Liver (tissue), 9 donors: ENCODE measurements around the gene LRRC8B. TPM values are rescaled to one million over a fixed set of nuclear protein-coding genes. Genes with fewer than 3 reads are reported as not detected.

Source experiments
- DNase-seq: peaks from one replicate; pipeline ENCODE4 v3.0.0-alpha.2; 2017; ENCODE audit warnings: low spot score
- H3K27ac ChIP-seq, 2 donors: one replicate each; pipeline ENCODE4 v1.7.0; 2013; ENCODE audit warnings: inconsistent platforms in 2 of 2, low read length in 2 of 2, control low read depth in 1 of 2, low read depth in 1 of 2, mild to moderate bottlenecking in 1 of 2
- H3K27me3 ChIP-seq, 4 donors: one replicate each; pipeline versions ENCODE4 v1.6.1 to v1.7.0; 2013; ENCODE audit warnings: low read length in 3 of 4, inconsistent platforms in 1 of 4, mild to moderate bottlenecking in 1 of 4, moderate library complexity in 1 of 4; ENCODE audit not compliant: control insufficient read depth in 4 of 4, insufficient read depth in 4 of 4
- H3K36me3 ChIP-seq, 4 donors: one replicate each; pipeline versions ENCODE4 v1.6.1 to v1.7.0; 2013; ENCODE audit warnings: low read length in 3 of 4, mild to moderate bottlenecking in 3 of 4, low read depth in 1 of 4, moderate library complexity in 1 of 4; ENCODE audit not compliant: control insufficient read depth in 4 of 4, insufficient read depth in 3 of 4
- H3K4me1 ChIP-seq, 4 donors: one replicate each; pipeline versions ENCODE4 v1.6.1 to v1.7.0; 2013; ENCODE audit warnings: low read length in 3 of 4, mild to moderate bottlenecking in 3 of 4, moderate library complexity in 1 of 4; ENCODE audit not compliant: control insufficient read depth in 4 of 4, insufficient read depth in 4 of 4
- H3K4me3 ChIP-seq, 3 donors: one replicate each; pipeline versions ENCODE4 v1.6.1 to v1.7.0; 2013; ENCODE audit warnings: low read length in 3 of 3, control low read depth in 1 of 3, low read depth in 1 of 3, mild to moderate bottlenecking in 1 of 3
- H3K9ac ChIP-seq, 2 donors: one replicate each; pipeline ENCODE4 v1.7.0; 2013; ENCODE audit warnings: low read length in 2 of 2, mild to moderate bottlenecking in 2 of 2, moderate library complexity in 2 of 2, control low read depth in 1 of 2, low read depth in 1 of 2
- H3K9me3 ChIP-seq, 4 donors: one replicate each; pipeline versions ENCODE4 v1.6.1 to v1.7.0; 2013; ENCODE audit warnings: low read length in 3 of 4; ENCODE audit not compliant: control insufficient read depth in 4 of 4
- CTCF ChIP-seq: fragments of 150-350 bp; IDR thresholded peaks from 2 replicates; pipeline ENCODE4 v1.5.1; 2017; ENCODE audit warnings: improper control_type of control experiment, low read depth, low read length; ENCODE audit not compliant: missing input control
- EGR1 ChIP-seq, 2 donors: IDR thresholded peaks; 2 replicates each; pipeline ENCODE4 v1.6.1; 2016 to 2018; ENCODE audit warnings: antibody characterized with exemption in 2 of 2, low read depth in 2 of 2
- FOXA1 ChIP-seq: IDR thresholded peaks from 2 replicates; pipeline ENCODE4 v1.6.1; 2016; ENCODE audit warnings: antibody characterized with exemption
- FOXA2 ChIP-seq: IDR thresholded peaks from 2 replicates; pipeline ENCODE4 v1.6.1; 2016; ENCODE audit warnings: antibody characterized with exemption
- GABPA ChIP-seq, 2 donors: IDR thresholded peaks in 1 of 2; conservative IDR thresholded peaks in 1 of 2; 2 replicates each; pipeline ENCODE4 v1.6.1; 2016; ENCODE audit warnings: antibody characterized with exemption in 2 of 2, mild to moderate bottlenecking in 1 of 2, moderate library complexity in 1 of 2
- HNF4A ChIP-seq, 2 donors: conservative IDR thresholded peaks; 2 replicates each; pipeline ENCODE4 v1.6.1; 2016; ENCODE audit warnings: antibody characterized with exemption in 2 of 2, mild to moderate bottlenecking in 2 of 2
- HNF4G ChIP-seq: IDR thresholded peaks from 2 replicates; pipeline ENCODE4 v1.6.1; 2016; ENCODE audit warnings: antibody characterized with exemption
- JUND ChIP-seq, 2 donors: IDR thresholded peaks; 2 replicates each; pipeline ENCODE4 v1.6.1; 2016; ENCODE audit warnings: antibody characterized with exemption in 2 of 2
- NR2F2 ChIP-seq: IDR thresholded peaks from 2 replicates; pipeline ENCODE4 v1.6.1; 2016; ENCODE audit warnings: antibody characterized with exemption
- RAD21 ChIP-seq, 2 donors: IDR thresholded peaks; 2 replicates each; pipeline ENCODE4 v1.6.1; 2016; ENCODE audit warnings: antibody characterized with exemption in 2 of 2, mild to moderate bottlenecking in 2 of 2
- RXRA ChIP-seq, 2 donors: IDR thresholded peaks; 2 replicates each; pipeline ENCODE4 v1.6.1; 2017 to 2018; ENCODE audit warnings: antibody characterized with exemption in 2 of 2, mild to moderate bottlenecking in 1 of 2
- SP1 ChIP-seq: IDR thresholded peaks from 2 replicates; pipeline ENCODE4 v1.6.1; 2018; ENCODE audit warnings: antibody characterized with exemption, mild to moderate bottlenecking
- TAF1 ChIP-seq: conservative IDR thresholded peaks from 2 replicates; pipeline ENCODE4 v1.6.1; 2016; ENCODE audit warnings: antibody characterized with exemption, mild to moderate bottlenecking
- YY1 ChIP-seq: IDR thresholded peaks from 2 replicates; pipeline ENCODE4 v1.6.1; 2016; ENCODE audit warnings: antibody characterized with exemption, mild to moderate bottlenecking
- ZBTB33 ChIP-seq: IDR thresholded peaks from 2 replicates; pipeline ENCODE4 v1.6.1; 2016; ENCODE audit warnings: antibody characterized with exemption
- WGBS: extraction: QIAGEN DNeasy Blood & Tissue Kit; methylation state at CpG from one replicate; pipeline ENCODE4 v1.1.7; 2013; 5-methylcytosine and 5-hydroxymethylcytosine counted together
- polyA plus RNA-seq, 2 donors: library from polyadenylated mRNA; stranded (reverse) in 1 of 2; unstranded in 1 of 2; fragments of 200-250 nt in 1 of 2; fragments of >200 nt in 1 of 2; fragmentation: Nextera tagmentation in 1 of 2; extraction: Ambion mirVana in 1 of 2; gene quantifications; one replicate each; pipeline versions ENCODE4 v1.2.1 to v1.2.3, GENCODE V29; 2013 to 2015
- total RNA-seq, 2 donors: library from RNA; depleted of rRNA; stranded (reverse); fragments of >200 nt; gene quantifications; one replicate each; pipeline ENCODE4 v1.2.3, GENCODE V29; 2014
- TF ChIP-seq, protein P1 (sequence below): IDR thresholded peaks from 2 replicates; pipeline ENCODE4 v1.6.1; 2016; ENCODE audit warnings: antibody characterized with exemption
- TF ChIP-seq, protein P2 (sequence below): IDR thresholded peaks from 2 replicates; pipeline ENCODE4 v1.6.1; 2016; ENCODE audit warnings: antibody characterized with exemption, mild to moderate bottlenecking
- TF ChIP-seq, protein P3 (sequence below): IDR thresholded peaks from 2 replicates; pipeline ENCODE4 v1.6.1; 2016; ENCODE audit warnings: antibody characterized with exemption
- donor health status: healthy.
- donor health status: healthy.
- donor health status: healthy.
- donor health status: healthy.
- donor health status: healthy.

The LRRC8B gene
- total and polyA plus RNA-seq, 4 donors, result 1.2 to 4.3 (median 2.5) TPM

DNA sequence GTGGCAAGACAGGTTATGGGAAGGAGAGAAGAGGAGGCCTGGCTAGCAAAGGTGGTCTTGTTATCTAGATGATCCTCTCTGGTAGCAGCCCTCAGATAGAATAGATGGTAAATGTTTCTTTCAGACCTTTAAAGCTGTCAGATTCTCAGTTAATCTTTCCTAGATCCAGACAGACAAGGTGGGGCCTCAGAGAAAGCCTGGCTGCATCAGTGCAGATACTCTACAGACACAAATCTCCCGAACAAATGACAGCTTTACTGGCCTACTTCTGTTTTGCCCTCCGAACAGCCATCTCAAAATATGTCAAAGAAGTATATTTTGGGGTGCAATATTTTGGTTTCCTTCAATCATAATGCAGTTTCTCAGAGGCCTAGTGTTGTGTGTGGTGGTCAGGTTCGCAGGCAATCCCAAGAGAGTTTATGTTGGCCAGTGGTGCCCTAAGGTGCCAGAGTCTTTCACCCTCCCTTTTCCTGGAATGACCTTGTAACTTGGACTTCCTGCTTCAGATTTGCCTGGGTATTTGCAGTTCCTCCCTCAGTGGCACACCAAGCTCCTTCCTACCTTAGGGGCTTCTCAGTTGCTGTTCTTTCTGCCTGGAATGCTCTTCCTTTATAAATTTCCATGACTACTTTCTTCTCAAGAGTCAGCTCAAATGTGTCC lies 7.0 kb downstream of the LRRC8B start:
- Histone ChIP-seq H3K27ac (no peak overlapping the region), H3K9me3 (no peaks in the 10 kb centered on the region), H3K9ac (no peak overlapping the region), H3K36me3 (no peaks in the 10 kb centered on the region), H3K4me1 (no peaks in the 10 kb centered on the region), H3K4me3 (no peak overlapping the region), H3K27me3 (no peaks in the 10 kb centered on the region)
- WGBS, result 98% methylated on average over 3 of the region's 3 CpGs
- DNase-seq, result no peak
- TF ChIP-seq GABPA (IDR thresholded peaks at IDR 0.05 in 1 of 2, conservative IDR thresholded peaks at IDR 0.05 in 1 of 2) (no peak), ZBTB33 (no peak), FOXA2 (no peak), SP1 (no peak), FOXA1 (no peak), RXRA (IDR thresholded peaks at IDR 0.05) (no peak), HNF4A (conservative IDR thresholded peaks at IDR 0.05) (no peak), CTCF (no peak)
- TF ChIP-seq, protein P1, sequence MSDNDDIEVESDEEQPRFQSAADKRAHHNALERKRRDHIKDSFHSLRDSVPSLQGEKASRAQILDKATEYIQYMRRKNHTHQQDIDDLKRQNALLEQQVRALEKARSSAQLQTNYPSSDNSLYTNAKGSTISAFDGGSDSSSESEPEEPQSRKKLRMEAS, result no peak

DNA sequence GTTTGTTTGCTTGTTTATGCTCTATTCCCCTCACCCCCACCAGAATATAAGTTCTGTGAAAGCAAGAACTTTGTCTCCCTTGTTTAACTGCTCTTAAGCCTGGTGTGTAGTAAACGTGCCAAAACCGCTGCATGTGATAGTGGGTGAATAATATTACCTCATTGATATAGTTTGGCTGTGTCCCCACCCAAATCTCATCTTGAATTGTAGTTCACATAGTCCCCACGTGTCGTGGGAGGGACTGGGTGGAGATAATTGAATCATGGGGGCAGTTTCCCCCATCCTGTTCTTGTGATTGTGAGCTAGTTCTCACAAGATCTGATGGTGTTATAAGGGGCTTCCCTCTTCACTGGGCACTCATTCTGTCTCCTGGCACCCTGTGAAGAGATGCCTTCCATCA lies 7.6 kb downstream of the LRRC8B start:
- TF ChIP-seq FOXA1 (no peak), JUND (IDR thresholded peaks at IDR 0.05) (no peak), EGR1 (IDR thresholded peaks at IDR 0.05; ENCODE audit: low read depth in 2 of 2) (no peak), SP1 (no peak), HNF4A (conservative IDR thresholded peaks at IDR 0.05) (no peak), ZBTB33 (no peak), RAD21 (IDR thresholded peaks at IDR 0.05) (no peak), FOXA2 (no peak), RXRA (IDR thresholded peaks at IDR 0.05) (no peak), GABPA (IDR thresholded peaks at IDR 0.05 in 1 of 2, conservative IDR thresholded peaks at IDR 0.05 in 1 of 2) (no peak), CTCF (no peak), NR2F2 (no peak), HNF4G (no peak), TAF1 (no peak), YY1 (no peak)
- TF ChIP-seq, protein P2, sequence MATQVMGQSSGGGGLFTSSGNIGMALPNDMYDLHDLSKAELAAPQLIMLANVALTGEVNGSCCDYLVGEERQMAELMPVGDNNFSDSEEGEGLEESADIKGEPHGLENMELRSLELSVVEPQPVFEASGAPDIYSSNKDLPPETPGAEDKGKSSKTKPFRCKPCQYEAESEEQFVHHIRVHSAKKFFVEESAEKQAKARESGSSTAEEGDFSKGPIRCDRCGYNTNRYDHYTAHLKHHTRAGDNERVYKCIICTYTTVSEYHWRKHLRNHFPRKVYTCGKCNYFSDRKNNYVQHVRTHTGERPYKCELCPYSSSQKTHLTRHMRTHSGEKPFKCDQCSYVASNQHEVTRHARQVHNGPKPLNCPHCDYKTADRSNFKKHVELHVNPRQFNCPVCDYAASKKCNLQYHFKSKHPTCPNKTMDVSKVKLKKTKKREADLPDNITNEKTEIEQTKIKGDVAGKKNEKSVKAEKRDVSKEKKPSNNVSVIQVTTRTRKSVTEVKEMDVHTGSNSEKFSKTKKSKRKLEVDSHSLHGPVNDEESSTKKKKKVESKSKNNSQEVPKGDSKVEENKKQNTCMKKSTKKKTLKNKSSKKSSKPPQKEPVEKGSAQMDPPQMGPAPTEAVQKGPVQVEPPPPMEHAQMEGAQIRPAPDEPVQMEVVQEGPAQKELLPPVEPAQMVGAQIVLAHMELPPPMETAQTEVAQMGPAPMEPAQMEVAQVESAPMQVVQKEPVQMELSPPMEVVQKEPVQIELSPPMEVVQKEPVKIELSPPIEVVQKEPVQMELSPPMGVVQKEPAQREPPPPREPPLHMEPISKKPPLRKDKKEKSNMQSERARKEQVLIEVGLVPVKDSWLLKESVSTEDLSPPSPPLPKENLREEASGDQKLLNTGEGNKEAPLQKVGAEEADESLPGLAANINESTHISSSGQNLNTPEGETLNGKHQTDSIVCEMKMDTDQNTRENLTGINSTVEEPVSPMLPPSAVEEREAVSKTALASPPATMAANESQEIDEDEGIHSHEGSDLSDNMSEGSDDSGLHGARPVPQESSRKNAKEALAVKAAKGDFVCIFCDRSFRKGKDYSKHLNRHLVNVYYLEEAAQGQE, result no peak
- TF ChIP-seq, protein P3, sequence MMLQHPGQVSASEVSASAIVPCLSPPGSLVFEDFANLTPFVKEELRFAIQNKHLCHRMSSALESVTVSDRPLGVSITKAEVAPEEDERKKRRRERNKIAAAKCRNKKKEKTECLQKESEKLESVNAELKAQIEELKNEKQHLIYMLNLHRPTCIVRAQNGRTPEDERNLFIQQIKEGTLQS, result no peak
- TF ChIP-seq, protein P1, result no peak
- Histone ChIP-seq H3K9me3 (no peaks in the 10 kb centered on the region), H3K9ac (no peak overlapping the region), H3K4me1 (no peaks in the 10 kb centered on the region), H3K27ac (no peak overlapping the region), H3K36me3 (no peaks in the 10 kb centered on the region), H3K4me3 (no peak overlapping the region), H3K27me3 (no peaks in the 10 kb centered on the region)
- WGBS, result 95% methylated on average over 4 of the region's 4 CpGs
- no peak for DNase-seq
